HL-60 (cell line): ENCODE data around the gene TSSK6.
"Not testable (repeated sequence)": the region's sequence is repeated elsewhere in the genome, so short reads cannot be mapped to it uniquely, and the experiment has no call there.

Experiments used
- DNase-seq, 2 experiments: peaks; one replicate each; pipeline ENCODE4 v3.0.0-alpha.2; 2010 to 2020; ENCODE audit warnings: low read depth in 1 of 2, low spot score in 1 of 2
- H3K27ac ChIP-seq: fragments of 250-450 bp; sonication (Bioruptor Pico); replicated peaks from 2 replicates; pipeline ENCODE4 v1.5.1; 2020; ENCODE audit warnings: mild to moderate bottlenecking, moderate library complexity
- H3K27me3 ChIP-seq: fragments of 250-450 bp; sonication (Bioruptor Pico); 2 replicates; pipeline ENCODE4 v1.5.1; 2021; ENCODE audit warnings: mild to moderate bottlenecking, moderate library complexity; ENCODE audit not compliant: insufficient read depth, poor library complexity, severe bottlenecking
- H3K4me3 ChIP-seq: replicated peaks from 2 replicates; pipeline ENCODE4 v1.5.1; 2011; ENCODE audit warnings: mild to moderate bottlenecking, control low read depth, low read length; ENCODE audit not compliant: insufficient read depth
- GABPA ChIP-seq: IDR thresholded peaks from 2 replicates; pipeline ENCODE4 v1.6.1; 2012; ENCODE audit warnings: low read depth
- POLR2AphosphoS5 ChIP-seq: IDR thresholded peaks from 2 replicates; pipeline ENCODE4 v1.6.1; 2012; ENCODE audit warnings: low read depth
- SPI1 ChIP-seq: IDR thresholded peaks from 2 replicates; pipeline ENCODE4 v1.6.1; 2012; ENCODE audit warnings: low read depth, mild to moderate bottlenecking, borderline replicate concordance
- TF ChIP-seq, protein P1 (sequence below): IDR thresholded peaks from 2 replicates; pipeline ENCODE4 v1.6.1; 2012; ENCODE audit warnings: low read depth; ENCODE audit not compliant: insufficient replicate concordance
- TF ChIP-seq, protein P2 (sequence below): IDR thresholded peaks from one replicate; pipeline ENCODE4 v1.5.1; 2011; ENCODE audit warnings: low read length, control low read depth, inconsistent platforms; ENCODE audit not compliant: insufficient read depth

Gene TSSK6

DNA sequence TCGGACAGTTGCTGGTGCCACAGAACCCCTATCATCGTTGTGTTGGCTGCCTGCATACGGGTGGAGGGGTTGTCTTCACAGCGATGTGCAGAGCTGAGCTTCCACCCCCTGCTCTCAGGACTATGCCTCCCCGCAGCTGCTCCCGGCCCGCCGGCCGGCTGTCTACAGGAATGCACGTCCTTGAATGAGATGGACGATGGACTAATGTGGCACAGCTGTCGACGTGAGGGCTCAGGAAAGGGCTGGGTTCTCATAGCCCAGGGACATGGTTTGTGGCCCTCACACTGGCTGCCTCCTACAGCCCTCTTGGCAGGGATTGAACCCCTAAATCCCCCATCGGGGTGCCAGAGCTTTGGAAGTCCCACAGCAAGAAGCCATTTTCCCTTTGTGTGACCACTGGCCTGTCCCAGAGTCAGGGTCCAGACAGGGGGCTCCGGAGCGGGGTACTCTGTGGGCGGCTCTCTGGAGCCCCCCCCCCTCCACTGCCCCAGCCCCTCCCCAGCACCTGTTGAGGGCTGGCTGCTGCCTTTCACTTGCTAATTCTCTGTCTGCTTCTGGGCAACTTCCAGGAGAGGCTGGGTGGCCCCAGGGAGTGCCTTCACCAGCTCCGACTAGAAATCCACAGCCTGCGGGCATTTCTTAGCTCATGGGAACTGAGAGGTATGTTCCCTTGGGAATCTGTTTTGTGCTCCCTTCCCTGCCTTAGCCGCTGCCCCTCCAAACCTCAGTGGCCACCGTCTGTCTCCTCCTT lies 40.2 kb downstream of the TSSK6 start:
- H3K27me3 ChIP-seq, result no peaks in the 10 kb centered on the region
- TF ChIP-seq POLR2AphosphoS5, result no peak
- TF ChIP-seq GABPA, result no peak
- no peak for TF ChIP-seq SPI1
- TF ChIP-seq, protein P1, sequence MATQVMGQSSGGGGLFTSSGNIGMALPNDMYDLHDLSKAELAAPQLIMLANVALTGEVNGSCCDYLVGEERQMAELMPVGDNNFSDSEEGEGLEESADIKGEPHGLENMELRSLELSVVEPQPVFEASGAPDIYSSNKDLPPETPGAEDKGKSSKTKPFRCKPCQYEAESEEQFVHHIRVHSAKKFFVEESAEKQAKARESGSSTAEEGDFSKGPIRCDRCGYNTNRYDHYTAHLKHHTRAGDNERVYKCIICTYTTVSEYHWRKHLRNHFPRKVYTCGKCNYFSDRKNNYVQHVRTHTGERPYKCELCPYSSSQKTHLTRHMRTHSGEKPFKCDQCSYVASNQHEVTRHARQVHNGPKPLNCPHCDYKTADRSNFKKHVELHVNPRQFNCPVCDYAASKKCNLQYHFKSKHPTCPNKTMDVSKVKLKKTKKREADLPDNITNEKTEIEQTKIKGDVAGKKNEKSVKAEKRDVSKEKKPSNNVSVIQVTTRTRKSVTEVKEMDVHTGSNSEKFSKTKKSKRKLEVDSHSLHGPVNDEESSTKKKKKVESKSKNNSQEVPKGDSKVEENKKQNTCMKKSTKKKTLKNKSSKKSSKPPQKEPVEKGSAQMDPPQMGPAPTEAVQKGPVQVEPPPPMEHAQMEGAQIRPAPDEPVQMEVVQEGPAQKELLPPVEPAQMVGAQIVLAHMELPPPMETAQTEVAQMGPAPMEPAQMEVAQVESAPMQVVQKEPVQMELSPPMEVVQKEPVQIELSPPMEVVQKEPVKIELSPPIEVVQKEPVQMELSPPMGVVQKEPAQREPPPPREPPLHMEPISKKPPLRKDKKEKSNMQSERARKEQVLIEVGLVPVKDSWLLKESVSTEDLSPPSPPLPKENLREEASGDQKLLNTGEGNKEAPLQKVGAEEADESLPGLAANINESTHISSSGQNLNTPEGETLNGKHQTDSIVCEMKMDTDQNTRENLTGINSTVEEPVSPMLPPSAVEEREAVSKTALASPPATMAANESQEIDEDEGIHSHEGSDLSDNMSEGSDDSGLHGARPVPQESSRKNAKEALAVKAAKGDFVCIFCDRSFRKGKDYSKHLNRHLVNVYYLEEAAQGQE, result no peak
- TF ChIP-seq, protein P2, sequence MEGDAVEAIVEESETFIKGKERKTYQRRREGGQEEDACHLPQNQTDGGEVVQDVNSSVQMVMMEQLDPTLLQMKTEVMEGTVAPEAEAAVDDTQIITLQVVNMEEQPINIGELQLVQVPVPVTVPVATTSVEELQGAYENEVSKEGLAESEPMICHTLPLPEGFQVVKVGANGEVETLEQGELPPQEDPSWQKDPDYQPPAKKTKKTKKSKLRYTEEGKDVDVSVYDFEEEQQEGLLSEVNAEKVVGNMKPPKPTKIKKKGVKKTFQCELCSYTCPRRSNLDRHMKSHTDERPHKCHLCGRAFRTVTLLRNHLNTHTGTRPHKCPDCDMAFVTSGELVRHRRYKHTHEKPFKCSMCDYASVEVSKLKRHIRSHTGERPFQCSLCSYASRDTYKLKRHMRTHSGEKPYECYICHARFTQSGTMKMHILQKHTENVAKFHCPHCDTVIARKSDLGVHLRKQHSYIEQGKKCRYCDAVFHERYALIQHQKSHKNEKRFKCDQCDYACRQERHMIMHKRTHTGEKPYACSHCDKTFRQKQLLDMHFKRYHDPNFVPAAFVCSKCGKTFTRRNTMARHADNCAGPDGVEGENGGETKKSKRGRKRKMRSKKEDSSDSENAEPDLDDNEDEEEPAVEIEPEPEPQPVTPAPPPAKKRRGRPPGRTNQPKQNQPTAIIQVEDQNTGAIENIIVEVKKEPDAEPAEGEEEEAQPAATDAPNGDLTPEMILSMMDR, result no peak
- no peak for DNase-seq
- H3K4me3 ChIP-seq, result no peak overlapping the region
- H3K27ac ChIP-seq, result no peak overlapping the region

DNA sequence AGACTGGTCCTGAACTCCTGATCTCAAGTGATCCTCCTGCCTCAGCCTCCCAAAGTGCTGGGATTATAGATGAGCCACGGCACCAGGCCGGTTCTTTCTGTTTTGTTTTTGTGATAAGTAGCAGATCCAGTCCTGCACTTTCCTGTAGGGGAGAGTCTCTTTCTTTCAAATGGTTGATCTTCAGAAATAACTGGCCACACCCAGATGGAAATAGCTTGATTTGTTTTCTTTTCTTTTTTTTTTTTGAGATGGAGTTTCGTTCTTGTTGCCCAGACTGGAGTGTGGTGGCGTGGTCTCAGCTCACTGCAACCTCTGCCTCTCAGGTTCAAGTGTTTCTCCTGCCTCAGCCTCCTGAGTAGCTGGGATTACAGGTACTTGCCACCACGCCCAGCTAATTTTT lies 43.2 kb downstream of the TSSK6 start:
- DNase-seq, H3K27me3 ChIP-seq, H3K27ac ChIP-seq, H3K4me3 ChIP-seq: not testable (repeated sequence)

DNA sequence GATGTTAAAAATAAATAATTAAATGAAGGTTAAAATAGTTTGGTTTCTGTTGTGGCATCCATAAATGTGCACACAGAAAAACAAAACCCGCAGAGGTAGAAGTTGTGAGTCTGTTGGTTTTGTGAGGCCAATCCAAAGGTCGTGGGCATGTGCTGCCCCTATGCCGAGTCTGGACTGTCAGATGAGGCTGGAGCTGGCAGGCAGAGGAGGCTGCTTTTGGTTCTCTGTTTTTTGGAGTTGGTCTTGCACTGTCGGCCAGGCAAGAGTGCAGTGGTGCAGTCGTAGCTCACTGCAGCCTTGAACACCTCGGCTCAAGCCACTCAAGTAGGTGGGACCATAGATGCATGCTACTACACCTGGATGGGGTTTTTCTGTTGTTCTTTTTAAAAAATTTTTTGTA lies 43.7 kb downstream of the TSSK6 start:
- TF ChIP-seq, protein P1, result no peak
- TF ChIP-seq SPI1, result no peak
- TF ChIP-seq, protein P2, result no peak
- TF ChIP-seq POLR2AphosphoS5, result no peak
- no peak for TF ChIP-seq GABPA
- Histone ChIP-seq H3K4me3 (no peak overlapping the region), H3K27ac (no peak overlapping the region), H3K27me3 (no peaks in the 10 kb centered on the region)
- DNase-seq, result no peak

DNA sequence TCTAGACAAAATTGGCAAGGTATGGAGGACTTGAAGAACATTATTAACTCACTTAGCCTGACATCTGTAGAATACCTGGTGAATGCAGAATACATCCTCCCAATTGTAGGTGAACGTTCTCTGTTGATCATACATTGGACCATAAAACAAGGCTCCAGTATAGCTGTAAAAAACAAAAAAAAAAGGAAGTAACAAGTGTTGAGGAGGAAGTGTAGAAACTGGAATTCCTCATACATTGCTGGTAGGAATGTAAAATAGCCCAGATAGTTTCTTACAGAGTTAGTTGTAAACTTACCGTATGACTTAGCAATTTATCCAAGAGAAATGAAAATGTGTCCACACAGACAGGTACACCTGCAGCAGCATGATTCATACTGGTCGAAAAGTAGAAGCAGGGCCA lies 44.8 kb downstream of the TSSK6 start:
- Histone ChIP-seq H3K27me3 (no peaks in the 10 kb centered on the region), H3K27ac (no peak overlapping the region), H3K4me3 (no peak overlapping the region)
- no peak for DNase-seq
- TF ChIP-seq, protein P1, result no peak
- TF ChIP-seq POLR2AphosphoS5 (no peak), GABPA (no peak), SPI1 (peak; percentile 80)
- TF ChIP-seq, protein P2, result no peak
